Coronary artery (tissue), 2 donors: ENCODE measurements around the gene FAM180B.
A peak's percentile ranks its signal among the peaks of the same experiment; 100 is the strongest.
"Not testable (repeated sequence)": the region's sequence is repeated elsewhere in the genome, so short reads cannot be mapped to it uniquely, and the experiment has no call there.

Experiments
- DNase-seq: peaks from one replicate; pipeline ENCODE4 v3.0.0-alpha.2; 2017; ENCODE audit warnings: low spot score
- H3K27ac ChIP-seq, 2 donors: fragments of 200-600 bp; sonication (generic); one replicate each; pipeline ENCODE4 v1.5.1; 2016 to 2019
- H3K4me3 ChIP-seq: fragments of 200-600 bp; sonication (generic); 2 replicates; pipeline ENCODE4 v1.5.1; 2016; ENCODE audit warnings: mild to moderate bottlenecking, moderate library complexity
- TF ChIP-seq, protein P1 (sequence below): fragments of 200-600 bp; sonication (generic); IDR thresholded peaks from one replicate; pipeline ENCODE4 v1.5.1; 2019; ENCODE audit warnings: antibody characterized with exemption

The FAM180B gene

DNA sequence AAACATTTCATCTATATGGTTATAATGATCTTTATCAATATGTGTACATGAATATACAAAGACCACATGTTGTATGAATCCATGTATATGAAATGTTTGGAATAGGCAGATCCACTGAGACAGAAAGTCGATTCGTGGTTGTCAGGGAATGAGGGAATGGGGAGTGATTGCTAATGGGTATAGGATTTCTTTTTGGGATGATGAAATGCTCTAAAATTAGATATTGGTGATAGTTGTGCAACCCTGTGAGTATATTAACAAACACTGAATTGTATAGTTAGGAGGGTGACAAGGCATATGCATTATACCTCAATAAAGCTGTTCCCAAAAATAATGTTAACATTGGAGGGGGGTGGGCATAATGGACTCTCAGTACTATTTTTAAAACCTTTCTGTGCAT, 26.1 kb upstream of the FAM180B start:
- TF ChIP-seq, protein P1, sequence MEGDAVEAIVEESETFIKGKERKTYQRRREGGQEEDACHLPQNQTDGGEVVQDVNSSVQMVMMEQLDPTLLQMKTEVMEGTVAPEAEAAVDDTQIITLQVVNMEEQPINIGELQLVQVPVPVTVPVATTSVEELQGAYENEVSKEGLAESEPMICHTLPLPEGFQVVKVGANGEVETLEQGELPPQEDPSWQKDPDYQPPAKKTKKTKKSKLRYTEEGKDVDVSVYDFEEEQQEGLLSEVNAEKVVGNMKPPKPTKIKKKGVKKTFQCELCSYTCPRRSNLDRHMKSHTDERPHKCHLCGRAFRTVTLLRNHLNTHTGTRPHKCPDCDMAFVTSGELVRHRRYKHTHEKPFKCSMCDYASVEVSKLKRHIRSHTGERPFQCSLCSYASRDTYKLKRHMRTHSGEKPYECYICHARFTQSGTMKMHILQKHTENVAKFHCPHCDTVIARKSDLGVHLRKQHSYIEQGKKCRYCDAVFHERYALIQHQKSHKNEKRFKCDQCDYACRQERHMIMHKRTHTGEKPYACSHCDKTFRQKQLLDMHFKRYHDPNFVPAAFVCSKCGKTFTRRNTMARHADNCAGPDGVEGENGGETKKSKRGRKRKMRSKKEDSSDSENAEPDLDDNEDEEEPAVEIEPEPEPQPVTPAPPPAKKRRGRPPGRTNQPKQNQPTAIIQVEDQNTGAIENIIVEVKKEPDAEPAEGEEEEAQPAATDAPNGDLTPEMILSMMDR = no peak
- Histone ChIP-seq H3K27ac (no peak overlapping the region), H3K4me3 (no peak overlapping the region)
- no peak for DNase-seq

DNA sequence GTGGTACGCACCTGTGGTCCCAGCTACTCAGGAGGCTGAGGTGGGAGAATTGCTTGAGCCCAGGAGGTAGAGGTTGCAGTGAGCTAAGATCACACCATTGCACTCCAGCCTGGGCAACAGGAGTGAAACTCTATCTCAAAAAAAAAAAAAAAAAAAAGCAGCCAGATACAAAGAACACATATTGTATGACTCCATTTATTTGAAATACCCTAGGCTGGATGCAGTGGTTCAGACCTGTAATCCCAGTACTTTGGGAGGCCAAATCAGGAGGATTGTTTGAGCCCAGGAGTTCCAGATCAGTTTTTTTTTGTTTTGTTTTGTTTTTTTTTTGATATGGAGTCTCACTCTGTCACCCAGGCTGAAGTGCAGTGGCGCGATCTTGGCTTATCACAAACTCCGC, 24.1 kb upstream of the FAM180B start:
- not testable (repeated sequence) for H3K4me3 ChIP-seq, DNase-seq, H3K27ac ChIP-seq

DNA sequence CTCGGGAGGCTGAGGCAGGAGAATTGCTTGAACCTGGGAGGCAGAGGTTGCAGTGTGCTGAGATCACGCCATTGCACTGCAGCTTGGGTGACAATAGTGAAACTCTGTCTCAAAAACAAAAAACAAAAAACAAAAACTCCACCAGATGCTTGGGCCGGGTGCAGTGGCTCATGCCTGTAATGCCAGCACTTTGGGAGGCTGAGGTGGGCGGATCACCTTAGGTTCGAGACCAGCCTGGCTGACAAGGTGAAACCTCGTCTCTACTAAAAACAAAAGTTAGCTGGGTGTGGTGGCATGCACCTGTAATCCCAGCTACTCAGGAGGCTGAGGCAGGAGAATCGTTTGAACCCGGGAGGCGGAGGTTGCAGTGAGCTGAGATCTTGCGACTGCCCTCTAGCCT, 22.1 kb upstream of the FAM180B start:
- peak overlapping the region; percentile 99 for H3K4me3 ChIP-seq
- H3K27ac ChIP-seq, DNase-seq: not testable (repeated sequence)

DNA sequence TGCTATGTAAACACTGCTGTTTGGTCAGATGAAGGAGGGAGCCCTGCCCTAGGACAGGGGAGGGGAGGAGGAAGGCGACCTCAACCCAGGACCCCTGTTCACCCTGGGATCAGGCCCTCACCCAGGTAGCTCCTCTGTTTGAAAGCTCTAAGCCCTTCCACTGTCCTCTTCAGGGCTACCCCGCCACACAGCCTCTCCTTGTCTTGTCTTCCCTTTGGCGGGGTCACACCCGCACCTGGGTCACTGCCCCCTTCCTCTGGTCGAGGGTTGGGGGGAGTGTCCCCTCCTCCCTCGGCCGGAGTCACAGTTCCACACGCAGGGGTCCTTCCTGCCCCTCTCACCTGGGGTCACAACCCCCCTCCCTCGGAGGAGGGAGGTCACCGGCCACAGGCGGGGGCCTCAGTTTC, 21.5 kb upstream of the FAM180B start:
- Histone ChIP-seq H3K4me3 (peak overlapping the region; percentile 99), H3K27ac (peak overlapping the region; percentile 78 to 93)
- TF ChIP-seq, protein P1 = no peak
- no peak for DNase-seq

DNA sequence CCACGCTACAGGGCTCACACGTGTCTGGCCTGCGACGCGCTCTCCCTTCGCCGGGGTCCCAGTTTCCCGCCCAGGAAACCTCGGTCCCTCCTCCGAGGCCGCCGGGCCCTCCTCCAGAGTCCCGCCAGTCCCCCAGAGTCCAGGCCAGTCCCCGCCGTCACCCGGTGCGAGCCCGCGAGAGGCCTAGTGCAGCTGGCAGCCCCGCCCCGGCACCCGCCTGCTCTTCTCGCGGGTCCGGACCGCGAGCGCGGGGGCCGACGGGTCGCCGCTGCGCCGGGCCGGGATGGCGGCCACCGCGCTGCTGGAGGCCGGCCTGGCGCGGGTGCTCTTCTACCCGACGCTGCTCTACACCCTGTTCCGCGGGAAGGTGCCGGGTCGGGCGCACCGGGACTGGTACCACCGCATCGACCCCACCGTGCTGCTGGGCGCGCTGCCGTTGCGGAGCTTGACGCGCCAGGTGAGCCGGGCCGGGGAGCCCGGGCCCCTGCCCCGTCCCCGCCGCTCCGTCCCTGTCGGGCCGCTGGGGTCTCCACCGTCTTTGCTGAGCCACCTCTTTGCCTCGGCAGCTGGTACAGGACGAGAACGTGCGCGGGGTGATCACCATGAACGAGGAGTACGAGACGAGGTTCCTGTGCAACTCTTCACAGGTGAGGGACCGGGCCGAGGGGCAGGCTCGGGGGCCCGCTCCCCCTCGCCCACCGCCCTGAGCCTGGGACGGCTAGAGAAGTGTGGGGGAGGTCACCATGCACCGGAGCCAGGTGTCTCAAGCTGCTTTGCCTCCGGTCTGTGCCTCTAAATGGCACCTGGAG, 20.9 kb upstream of the FAM180B start, which contains the start of gene PTPMT1:
TSS of gene PTPMT1 (plus strand) at position 260 of the 809 bp plus-strand sequence. CDS start at position 284, 24 bp downstream.
- TF ChIP-seq, protein P1 = no peak
- Histone ChIP-seq H3K27ac (peak within 1 kb of the TSS; percentile 78 to 93), H3K4me3 (peak within 1 kb of the TSS; percentile 99)
- DNase-seq = no peak

DNA sequence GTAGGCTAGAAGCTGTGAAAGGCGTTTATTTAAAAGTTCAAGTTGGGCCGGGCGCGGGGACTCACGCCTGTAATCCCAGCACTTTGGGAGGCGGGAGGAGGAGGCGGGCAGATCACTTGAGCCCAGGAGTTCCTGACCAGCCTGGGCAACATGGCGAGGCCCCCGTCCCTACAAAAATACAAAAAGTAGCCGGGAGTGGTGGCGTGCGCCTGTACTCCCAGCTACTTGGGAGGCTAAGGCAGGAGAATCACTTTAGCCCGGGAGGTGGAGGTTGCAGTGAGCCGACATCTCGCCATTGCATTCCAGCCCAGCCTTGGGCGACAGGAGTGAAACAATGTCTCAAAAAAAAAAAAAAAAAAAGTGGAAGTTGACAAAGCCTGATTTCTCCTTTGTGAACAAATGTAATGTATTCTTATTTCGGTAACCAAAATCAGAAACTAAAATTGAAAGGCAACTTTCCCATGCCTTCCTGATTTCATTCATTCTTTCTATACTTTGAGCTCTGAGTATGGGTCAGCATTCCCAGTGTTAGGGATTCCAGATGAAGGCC, 20.3 kb upstream of the FAM180B start:
- TF ChIP-seq, protein P1 = no peak
- no peak for DNase-seq
- Histone ChIP-seq H3K27ac (peak overlapping the region; percentile 78 to 93), H3K4me3 (peak overlapping the region; percentile 99)

DNA sequence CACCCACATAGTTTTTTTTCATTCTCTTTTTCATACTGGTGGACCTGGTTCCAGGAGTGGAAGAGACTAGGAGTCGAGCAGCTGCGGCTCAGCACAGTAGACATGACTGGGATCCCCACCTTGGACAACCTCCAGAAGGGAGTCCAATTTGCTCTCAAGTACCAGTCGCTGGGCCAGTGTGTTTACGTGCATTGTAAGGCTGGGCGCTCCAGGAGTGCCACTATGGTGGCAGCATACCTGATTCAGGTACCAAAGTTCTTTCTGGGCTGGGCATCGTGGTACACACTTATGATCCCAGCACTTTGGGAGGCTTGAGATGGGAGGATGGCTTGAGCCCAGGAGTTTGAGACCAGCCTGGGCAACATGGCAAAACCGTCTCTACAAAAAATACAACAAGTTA, 16.8 kb upstream of the FAM180B start:
- H3K27ac ChIP-seq = no peak overlapping the region
- H3K4me3 ChIP-seq = no peak overlapping the region
- TF ChIP-seq, protein P1 = no peak
- DNase-seq = no peak

DNA sequence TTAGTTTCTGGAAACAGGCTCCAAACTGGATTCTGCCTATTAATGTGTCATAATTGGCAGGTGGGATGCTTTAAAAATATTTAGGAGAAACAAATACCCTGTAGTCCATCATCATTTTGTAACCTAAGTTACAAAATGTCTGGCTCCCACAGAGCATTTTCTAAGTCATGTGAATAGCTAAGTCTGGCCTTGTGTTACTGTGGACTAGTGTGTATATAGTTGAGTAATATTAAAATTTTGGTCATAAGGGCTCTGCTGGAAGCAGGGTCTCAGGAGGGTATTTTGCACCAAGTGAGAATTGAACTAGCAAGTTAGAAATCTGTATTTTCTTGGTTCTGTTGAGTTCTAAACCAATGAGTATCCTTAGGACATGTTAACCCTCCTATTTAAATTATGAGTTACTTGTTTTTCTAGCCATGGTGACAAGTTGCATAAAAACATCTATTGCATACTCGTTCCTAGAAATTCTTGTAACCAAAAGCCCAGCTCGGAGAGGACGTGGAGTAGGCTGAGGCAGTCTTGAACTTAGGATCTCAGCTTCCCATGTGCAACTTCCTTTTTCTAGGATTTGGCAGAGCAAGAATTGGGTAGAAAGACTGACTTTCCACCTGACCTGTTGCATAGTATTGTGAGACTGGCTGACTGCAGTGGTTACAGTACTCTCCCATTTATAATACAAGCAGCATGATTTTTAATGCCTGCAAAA, 15.7 kb upstream of the FAM180B start:
- TF ChIP-seq, protein P1 = no peak
- no peak for DNase-seq
- no peak overlapping the region for H3K4me3 ChIP-seq
- no peak overlapping the region for H3K27ac ChIP-seq
